HG03135 (cell line): ENCODE results near the gene B4GALNT4.
"Not testable (repeated sequence)": the region's sequence is repeated elsewhere in the genome, so short reads cannot be mapped to it uniquely, and the experiment has no call there.

ENCODE experiments used
- ATAC-seq: cut with Tn5 transposase; IDR thresholded peaks from one replicate; pipeline ENCODE4 v1.9.1; 2021; ENCODE audit warnings: mild to moderate bottlenecking, moderate library complexity; ENCODE audit not compliant: unreplicated experiment

Gene B4GALNT4

DNA sequence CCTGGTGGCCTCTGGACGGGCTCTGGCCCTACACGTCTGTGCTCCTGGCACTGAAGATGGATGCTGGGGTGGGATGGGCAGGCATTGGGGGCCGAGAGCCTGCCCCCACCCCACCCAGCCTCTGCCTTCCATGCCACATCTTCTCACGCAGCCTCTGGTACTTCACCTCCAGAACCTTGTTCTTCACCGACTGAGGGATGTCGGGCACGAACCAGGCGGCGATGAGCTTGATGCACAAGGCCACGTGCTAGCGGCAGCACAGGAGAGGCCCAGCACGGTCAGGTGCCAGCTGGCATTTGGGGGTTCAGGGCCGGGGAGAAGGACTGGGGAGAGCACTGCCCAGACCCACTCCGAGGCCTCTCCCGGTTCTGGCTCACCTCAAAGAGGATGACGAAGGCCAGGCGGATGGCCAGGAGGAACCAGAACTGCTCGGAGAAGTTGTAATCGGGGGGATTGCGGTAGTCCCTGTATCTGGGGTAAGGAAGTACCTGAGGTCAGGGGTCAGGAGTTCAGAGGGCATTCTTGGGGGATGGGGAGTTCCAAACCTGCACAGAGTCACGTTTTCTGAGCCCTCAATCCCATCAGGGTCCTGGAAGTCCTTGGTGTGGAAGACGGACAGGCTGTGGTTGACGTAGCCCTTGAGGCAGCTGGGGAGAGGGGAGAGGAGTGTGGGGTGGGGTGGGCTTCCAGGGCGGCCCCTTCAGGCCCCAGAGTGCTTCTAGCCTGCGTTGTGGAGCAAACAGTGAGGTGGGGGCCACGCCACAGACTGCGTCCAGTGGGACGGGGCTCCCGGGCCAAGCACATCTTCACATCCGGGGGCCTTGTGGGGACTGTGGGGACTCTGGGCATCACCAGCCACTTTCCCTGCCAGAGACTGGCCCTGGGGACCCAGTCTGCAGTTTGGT is 49.3 kb downstream of the B4GALNT4 start:
- no peak for ATAC-seq

DNA sequence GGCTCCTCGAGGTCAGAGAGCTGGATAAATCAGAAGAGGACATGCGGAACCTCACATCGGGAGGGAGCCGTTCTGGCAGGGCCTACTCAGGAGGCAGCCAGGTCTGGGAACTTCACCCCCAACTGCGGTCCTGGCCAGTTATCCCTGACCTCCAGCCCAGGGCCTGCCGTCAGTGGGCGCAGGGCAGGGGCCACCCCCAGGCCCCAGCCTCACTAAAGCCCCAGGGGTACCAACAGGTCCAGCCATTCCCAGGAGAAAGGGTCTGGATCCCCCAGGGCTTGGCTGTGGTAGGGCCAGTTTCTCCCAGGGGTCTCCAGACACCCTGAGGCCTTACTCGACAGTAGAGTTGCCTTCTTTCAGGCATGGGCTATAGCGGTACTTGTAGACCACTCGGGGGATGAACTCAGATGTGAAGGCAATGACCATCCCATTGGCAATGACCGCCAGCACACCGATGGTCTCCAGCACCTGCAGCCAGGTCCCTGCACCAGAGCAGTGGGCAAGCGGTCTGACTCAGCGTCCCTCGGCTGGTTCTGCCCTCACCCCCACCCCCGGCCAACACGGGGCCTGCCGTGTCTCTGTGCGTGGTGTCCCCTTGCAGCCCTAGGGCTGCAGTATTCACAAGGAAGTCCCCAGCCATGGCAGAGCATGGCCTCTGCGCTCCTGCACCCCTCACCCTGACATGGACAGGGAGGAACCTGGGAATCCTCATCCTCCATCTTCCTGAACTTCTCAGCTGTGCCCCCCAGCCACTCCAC is 50.1 kb downstream of the B4GALNT4 start:
- no peak for ATAC-seq

DNA sequence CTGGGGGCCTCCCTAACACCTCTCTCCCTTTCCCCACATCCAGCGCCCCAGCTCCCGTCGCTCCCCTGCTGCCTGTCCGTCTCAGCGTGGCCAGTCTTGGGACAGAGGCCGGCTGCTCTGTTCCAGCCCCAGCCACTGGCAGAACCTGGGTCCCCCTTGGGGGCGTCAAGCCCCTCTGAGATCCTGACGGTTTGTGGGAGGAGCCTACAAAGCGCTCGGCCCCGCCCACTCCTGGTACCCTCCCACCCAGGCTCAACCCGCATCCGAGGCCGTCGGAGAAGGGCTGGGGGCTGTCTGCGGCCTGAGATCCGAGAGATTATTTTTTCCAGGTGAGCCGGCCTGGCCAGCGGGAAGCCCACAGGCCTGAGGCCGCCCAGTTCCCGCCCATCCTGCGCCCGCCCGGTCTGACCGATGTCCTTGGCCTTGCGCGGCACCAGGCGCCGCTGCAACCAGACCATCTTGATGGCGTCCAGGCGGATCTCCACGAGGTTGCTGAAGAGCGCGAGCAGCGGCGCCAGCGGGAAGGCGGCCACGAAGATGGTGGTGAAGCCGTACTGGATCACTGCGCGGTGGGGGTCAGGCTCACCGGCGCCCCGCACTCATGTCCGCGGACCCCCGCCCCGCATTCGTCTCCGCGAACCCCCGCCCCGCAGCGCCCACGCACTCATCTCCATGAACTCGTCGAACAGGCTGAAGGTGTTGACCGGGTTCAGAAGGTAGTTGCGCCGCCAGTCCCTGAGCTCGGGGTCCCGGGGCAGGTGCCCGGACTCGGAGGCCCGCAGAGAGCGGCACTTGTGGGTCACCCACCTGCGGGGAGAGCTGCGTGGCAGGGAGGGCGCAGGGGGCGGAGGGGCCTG is 51.0 kb downstream of the B4GALNT4 start:
- ATAC-seq: no peak

DNA sequence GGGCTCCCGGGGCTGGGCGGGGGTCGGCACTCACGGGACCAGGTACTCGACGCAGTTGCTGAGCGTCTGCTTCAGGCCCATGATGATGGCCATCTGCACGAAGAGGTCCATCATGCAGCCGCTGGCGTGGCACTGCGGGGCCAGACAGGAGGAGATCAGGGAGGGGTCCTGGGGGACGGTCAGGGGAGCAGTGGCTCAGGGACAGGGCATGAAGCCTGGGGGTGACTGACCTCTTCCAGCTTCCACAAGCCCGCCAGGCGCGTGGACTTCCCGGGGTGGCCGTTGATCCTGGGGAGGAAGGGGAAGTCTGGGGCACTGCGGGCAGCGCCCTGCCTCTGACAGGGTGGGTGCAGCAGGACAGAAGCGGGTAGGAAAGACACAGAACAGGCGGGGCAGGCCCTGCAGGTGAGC is 51.6 kb downstream of the B4GALNT4 start:
- no peak for ATAC-seq

DNA sequence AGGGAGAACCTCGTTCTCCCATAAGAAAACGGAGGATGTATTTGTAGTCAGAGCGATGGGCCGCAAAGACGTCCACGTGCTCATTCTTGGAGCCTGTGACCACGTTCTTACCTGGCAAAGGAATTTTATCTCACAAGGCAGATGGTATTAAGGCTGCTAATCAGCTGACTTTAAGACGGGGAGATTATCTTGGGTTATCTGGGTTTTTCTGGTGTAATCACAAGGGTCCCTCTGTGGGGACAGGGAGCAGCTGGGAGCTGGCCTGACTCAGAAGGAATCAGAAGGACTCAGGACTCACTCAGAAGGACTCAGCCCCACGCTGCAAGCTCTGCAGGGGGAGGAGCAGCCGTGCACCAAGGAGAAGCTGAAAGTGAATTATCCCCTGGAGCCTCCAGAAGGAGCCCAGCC is 53.0 kb downstream of the B4GALNT4 start:
- ATAC-seq: no peak

DNA sequence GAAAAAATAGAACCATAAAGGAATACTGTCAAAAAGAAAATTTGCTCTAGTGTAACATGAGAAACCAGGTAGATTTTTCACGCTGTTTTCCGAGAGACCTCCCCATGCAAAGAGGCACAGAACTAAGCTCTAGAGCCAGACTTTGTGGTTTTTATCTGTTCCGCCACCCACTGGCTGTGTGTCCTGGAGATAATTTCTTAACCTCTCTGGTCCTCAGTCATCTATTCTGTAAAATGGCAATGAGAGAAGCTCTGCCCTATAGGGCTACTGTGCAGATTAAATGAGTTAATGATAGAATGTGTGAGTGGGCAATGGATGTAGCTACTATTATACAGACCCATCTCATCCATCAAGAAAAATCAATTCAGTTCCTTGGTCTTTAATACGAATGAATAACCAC is 54.9 kb downstream of the B4GALNT4 start:
- no peak for ATAC-seq

DNA sequence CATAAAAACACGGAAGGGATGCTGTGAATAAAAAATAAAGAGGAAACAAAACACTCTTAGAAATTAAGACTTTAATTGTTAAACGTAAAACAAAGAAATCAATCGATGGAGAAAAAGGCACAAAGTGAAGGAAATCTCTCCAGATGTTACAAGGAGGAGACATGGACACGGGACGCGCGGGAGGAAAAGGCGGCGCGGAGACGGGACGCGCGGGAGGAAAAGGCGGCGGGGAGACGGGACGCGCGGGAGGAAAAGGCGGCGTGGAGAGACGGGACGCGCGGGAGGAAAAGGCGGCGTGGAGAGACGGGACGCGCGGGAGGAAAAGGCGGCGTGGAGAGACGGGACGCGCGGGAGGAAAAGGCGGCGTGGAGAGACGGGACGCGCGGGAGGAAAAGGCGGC is 55.5 kb downstream of the B4GALNT4 start:
- ATAC-seq: not testable (repeated sequence)

DNA sequence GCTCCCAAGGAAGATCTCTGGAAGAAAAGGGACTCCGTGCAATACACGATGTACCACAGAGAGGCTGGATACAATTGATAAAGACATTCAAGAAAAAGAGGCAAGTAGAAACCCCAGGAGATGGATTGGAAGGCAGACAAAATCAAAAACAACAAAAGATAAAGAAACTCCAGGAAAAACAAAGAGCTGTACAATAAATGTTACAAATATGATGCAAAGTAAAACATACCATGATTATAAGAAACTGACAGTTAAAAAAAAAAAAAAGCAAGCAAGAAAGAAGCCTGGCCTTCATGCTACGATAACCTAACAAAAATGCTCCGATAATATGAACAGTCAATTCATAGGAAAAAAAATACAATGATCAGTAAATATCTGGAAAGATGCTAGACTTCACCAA is 56.0 kb downstream of the B4GALNT4 start:
- no peak for ATAC-seq

DNA sequence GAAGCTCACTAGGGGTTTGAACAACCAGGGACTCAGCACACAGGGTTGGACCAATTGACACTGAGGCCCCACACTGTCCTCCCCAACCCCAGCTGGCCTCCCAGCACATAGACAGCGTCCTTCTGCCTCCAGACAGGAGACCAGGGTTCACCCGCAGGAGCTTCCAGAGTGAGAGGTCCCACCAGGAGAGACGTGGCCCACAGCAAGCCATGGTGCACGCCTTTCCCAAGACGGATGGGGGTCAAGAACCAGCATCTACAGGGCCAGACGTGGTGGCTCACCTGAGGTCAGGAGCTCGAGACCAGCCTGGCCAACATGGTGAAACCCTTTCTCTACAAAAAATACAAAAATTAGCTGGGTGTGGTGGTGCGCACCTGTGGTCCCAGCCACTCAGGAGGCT is 57.6 kb downstream of the B4GALNT4 start:
- ATAC-seq: no peak

DNA sequence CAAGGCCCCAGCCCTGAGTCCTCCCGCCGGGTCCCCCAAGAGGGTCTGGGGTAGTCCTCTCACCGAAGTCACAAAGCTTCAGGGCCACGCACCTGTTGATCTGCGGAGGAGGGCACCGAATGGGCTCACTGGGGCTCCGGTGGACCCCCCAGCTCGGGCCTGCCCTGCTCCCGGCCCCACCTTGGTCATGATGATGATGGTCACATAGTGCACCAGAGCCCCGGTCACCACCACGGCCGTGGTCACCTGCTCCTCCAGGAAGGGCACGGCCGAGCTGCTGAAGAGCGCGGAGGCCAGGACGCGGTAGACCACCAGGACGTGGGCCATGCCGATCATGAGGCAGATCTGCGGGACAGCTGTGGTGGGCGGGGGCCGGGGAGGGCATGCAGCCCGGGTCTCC is 59.0 kb downstream of the B4GALNT4 start:
- no peak for ATAC-seq

DNA sequence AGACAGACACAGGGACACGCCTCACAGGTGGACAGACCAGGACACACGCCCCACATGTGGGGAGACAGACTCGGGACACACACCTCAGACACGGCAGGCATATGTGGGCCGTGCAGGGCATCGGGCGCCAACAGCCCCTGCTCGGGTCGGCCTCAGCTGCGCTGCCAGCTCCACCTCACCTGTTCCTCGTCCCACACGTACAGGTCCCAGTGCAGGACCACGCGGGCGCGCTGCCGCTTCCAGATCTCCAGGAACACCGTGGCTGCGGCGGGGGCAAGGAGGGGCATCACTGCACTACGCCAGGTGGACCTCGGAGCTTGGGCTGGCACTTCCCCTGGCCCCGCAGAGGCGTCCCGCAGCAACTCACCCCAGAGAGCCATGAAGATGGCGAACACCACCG is 60.1 kb downstream of the B4GALNT4 start:
- no peak for ATAC-seq

DNA sequence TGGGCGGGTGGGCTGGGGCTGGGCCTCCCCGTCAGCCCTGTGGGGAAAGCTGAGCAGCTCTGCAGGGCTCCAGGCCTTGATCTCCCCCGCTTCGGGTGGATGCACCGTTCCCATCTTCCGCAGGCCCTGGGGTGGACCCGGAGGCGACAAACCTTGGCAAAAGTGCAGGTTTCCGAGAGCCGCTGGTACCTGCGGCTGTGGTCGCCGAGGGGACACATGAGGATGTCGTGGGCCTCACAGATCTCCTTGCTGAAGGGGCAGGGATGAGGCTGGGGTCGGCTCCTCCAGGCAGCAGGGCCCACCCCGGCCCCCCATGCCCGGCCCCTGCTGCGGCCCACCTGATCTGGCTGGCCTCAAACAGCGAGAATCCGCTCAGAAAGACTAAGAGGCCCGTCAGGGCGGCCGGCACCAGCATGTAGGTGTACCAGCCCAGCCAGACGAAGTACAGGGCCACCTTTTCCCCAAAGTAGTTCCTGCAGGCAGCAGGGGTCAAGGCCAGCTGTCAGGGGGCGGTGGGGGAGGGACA is 60.7 kb downstream of the B4GALNT4 start:
- ATAC-seq: no peak
